HG03045 (cell line): Measurements from ENCODE around the gene SNX19.
A peak's percentile ranks its signal among the peaks of the same experiment; 100 is the strongest.
"Not testable (repeated sequence)": the region's sequence is repeated elsewhere in the genome, so short reads cannot be mapped to it uniquely, and the experiment has no call there.

Experiments
- ATAC-seq: cut with Tn5 transposase; IDR thresholded peaks from one replicate; pipeline ENCODE4 v1.9.1; 2021; ENCODE audit warnings: mild to moderate bottlenecking, moderate library complexity; ENCODE audit not compliant: unreplicated experiment

The SNX19 gene

GRCh38 chr11:130916238-130916855 is at the start of gene SNX19:
Gene SNX19, minus strand, starts transcription at chr11:130916479. Its CDS starts 540 bp downstream, at chr11:130915939.
- peak; percentile 100 for ATAC-seq

GRCh38 chr11:130964058-130964792 is 47.9 kb upstream of the SNX19 start:
- no peak for ATAC-seq

- no peak for ATAC-seq
These were observed 31.6 kb upstream of the SNX19 start for GRCh38 chr11:130947889-130948288.

- no peak for ATAC-seq
These were observed 31.2 kb upstream of the SNX19 start for GRCh38 chr11:130947481-130947880.

GRCh38 chr11:130947058-130947457 is 30.8 kb upstream of the SNX19 start:
- ATAC-seq: no peak

- ATAC-seq: no peak
These were observed 29.6 kb upstream of the SNX19 start for GRCh38 chr11:130945896-130946295.

- no peak for ATAC-seq
These were observed 24.4 kb upstream of the SNX19 start for GRCh38 chr11:130940706-130941105.

DNA sequence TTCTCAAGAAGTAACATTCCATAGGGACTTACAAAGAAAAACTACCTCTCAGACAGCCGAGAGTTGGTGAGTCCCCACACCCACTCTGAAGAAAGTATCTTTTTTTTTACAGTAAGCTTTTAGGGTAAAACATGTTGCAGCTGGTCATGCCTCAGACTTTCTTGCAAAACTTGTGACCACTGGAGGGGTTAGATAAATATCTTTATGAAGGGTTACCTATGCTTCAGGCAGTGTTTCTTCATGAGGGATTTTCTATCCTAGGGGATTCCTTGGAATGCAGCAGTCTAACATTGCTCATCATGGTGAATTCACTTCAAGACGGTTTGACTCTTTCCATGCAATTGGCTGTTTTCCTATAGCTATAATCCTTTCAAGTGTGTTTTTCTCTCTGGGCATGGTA is 20.8 kb upstream of the SNX19 start:
- ATAC-seq: no peak

DNA sequence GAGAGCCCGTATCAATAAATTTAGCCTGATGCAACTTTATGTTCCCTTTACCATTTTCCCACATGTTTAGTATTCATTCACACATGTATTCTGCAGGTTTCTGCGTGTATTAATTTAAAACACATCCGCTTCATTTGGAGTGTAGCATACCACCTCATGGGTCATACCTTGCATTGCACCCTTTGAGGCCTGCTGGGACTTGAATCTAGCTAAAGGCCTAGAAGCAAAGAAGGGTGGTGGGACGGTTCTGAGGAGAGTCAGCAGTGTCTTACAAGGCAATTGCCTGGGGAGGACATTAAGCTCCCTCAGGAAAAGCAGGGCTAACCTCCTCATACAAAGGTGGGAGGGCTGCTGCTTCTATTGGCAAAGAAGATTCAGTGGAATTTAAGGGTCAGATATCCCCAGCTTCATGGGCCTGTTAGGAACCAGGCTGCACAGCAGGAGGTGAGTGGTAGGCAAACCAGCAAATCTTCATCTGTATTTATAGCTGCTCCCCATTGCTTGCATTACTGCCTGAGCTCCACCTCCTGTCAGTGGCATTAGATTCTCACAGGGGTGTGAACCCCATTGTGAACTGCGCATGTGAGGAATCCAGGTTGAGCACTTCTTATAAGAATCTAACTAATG is 15.9 kb upstream of the SNX19 start:
- ATAC-seq: no peak

DNA sequence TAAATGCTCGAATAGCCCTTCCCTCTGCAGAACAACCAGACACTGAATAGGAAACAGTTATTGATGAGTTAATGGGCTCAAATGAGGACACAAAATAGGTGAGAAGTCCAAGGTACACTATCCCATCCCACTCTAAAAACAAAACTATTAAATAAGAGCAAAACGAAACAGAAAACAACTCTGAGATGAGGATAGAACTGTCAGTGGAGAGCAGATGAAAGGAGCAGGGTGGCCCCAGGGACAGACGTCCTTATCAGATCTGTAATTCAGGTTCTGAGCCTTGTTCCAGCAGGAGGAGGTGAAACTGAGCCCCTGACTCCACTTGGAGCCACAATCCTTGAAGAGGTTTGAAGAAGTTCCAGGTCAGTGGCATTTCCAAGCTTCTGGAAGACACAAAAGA is 8.5 kb upstream of the SNX19 start:
- ATAC-seq: no peak

- not testable (repeated sequence) for ATAC-seq
These were observed 4.3 kb upstream of the SNX19 start for GRCh38 chr11:130920612-130921011.

GRCh38 chr11:130918081-130918480 is 1.8 kb upstream of the SNX19 start:
- ATAC-seq: no peak

GRCh38 chr11:130916910-130917309 is 631 bp upstream of the SNX19 start:
- ATAC-seq: no peak

DNA sequence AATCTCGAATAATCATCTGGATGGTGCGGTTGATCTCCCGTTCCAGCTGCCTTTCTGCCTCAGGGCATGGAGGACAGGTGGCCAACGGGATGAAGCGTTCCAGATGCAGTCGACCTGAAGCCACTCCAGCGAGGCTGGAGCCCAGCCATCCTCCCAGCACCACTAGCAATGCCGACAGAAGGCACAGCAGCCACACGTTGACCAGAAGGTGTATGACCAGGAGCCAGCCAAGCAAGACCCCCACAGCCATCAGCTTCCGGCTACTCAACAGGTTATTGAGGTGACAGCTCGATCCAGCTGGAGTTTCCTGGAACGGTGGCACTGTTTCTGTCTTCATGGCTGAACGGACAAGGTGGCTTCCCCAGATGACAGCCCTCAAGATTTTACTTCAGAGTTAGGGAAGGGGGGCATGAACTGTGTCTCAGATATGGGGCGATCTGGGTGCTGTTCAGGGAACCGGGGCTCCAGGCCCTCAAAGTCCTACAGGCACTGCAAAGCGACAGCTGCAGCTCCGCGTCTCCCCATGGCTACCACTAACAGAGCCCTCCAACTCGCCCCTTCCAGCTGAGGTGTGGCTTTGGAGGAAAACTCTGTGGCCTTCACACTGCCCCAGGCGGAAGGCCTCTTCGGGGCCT is 559 bp downstream of the SNX19 start:
- ATAC-seq: peak; percentile 30

GRCh38 chr11:130913268-130913667 is 3.0 kb downstream of the SNX19 start:
- ATAC-seq: no peak

DNA sequence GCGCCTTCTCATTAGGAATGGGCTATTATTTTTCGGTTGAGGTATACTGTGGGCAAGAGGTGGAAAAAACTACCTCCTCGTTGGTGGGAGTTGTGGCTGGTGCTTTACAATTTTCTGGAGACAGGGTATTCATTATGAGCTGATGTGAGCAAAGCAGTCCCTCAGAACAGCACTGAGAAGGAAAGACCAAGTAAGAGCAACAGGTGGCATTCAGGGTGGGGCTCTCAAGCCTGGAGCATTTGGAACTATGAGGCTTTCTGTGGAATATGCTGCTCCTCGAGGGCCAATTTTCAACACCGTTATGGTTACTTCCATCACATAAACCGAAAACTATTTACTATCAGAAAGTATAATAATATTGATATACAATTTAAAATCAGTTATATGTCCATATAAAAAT is 3.7 kb downstream of the SNX19 start:
- no peak for ATAC-seq

DNA sequence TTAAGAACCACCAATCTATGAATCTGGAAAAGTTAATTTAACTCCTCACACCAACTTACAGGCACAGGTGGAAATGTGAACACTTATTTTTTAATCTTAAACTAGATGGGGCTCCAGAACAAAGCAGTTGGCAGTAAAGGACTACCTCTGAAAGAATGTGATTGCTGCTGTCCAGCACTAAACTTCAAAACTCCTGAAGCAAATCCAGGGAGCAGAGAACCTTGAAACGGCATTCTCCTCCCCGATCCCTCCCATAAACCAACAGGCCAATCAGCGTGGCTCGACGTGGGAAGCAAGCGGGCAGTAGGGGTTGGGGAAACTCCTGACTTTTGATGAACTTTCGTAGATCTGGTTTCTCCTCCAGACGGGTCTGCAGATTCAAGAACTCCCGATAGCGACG is 5.0 kb downstream of the SNX19 start:
- no peak for ATAC-seq

GRCh38 chr11:130909650-130910049 is 6.6 kb downstream of the SNX19 start:
- no peak for ATAC-seq

- ATAC-seq: no peak
These were observed 7.3 kb downstream of the SNX19 start for GRCh38 chr11:130908770-130909625.

GRCh38 chr11:130908061-130908460 is 8.2 kb downstream of the SNX19 start:
- ATAC-seq: no peak

DNA sequence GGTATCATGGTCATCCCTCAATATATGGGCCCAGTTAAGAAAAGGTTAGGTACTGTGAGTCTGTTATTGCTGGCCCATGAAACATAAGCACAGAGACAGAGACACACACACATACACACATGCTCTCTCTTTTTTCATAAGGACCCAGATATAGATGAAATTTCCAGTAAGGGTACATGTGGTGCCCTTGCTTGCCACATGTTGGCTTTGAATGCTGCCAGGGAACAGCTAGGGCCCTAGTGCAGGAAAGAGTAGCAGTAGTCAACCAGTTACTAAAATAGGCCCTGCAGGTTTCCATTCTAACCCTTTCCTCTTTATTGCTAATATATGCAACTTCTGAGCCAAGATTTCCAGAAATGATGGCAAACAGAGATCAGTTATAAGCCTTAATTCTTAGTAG is 9.1 kb downstream of the SNX19 start:
- ATAC-seq: no peak
